ENCODE data around the gene APBA2. TPM values are rescaled to one million over a fixed set of nuclear protein-coding genes. Genes with fewer than 3 reads are reported as not detected.
A peak's percentile ranks its signal among the peaks of the same experiment; 100 is the strongest.
"Not testable (repeated sequence)": the region's sequence is repeated elsewhere in the genome, so short reads cannot be mapped to it uniquely, and the experiment has no call there.

The APBA2 gene
- total RNA-seq, 2 experiments from 2014 or later = 12.8 to 17.5 TPM

GRCh38 chr15:29018120-29018805 is 132.5 kb downstream of the APBA2 start:
- POLR2A ChIA-PET = no interaction called here

GRCh38 chr15:29018995-29019976 is 133.5 kb downstream of the APBA2 start:
- Mint-ChIP-seq H3K4me1 (peaks cover 26% of the 10 kb centered on the region), H3K27me3 (no peaks in the 10 kb centered on the region), H3K27ac (no peak overlapping the region), H3K36me3 (ENCODE audit: low read depth) (no peaks in the 10 kb centered on the region), H3K9me3 (ENCODE audit: low read depth) (no peaks in the 10 kb centered on the region), H3K4me3 (no peak overlapping the region)
- ChIA-PET POLR2A (no interaction called here), CTCF (no interaction called here)
- intact Hi-C loops (cut with DNase I, micrococcal nuclease) = no loop called here
- ATAC-seq = no peak
- DNase-seq = no peak

More at GRCh38 chr15:29018120-29018805, 132.5 kb downstream of the APBA2 start:
- intact Hi-C loops (cut with DNase I, micrococcal nuclease) = no loop called here
- CTCF ChIA-PET = no interaction called here
- DNase-seq (no peak), ATAC-seq (no peak)
- peaks cover 6% of the 10 kb centered on the region for H3K36me3 Mint-ChIP-seq (ENCODE audit: low read depth)
- H3K27me3 Mint-ChIP-seq = no peaks in the 10 kb centered on the region
- no peak overlapping the region for H3K27ac Mint-ChIP-seq
- H3K4me3 Mint-ChIP-seq = no peak overlapping the region
- H3K4me1 Mint-ChIP-seq = peaks cover 35% of the 10 kb centered on the region
- no peaks in the 10 kb centered on the region for H3K9me3 Mint-ChIP-seq (ENCODE audit: low read depth)

- ATAC-seq = no peak
- DNase-seq = no peak
- peaks cover 12% of the 10 kb centered on the region for H3K4me1 Mint-ChIP-seq
- H3K36me3 Mint-ChIP-seq (ENCODE audit: low read depth) = no peaks in the 10 kb centered on the region
- H3K27me3 Mint-ChIP-seq = no peaks in the 10 kb centered on the region
- POLR2A ChIA-PET = no interaction called here
- CTCF ChIA-PET = no interaction called here
- no peaks in the 10 kb centered on the region for H3K9me3 Mint-ChIP-seq (ENCODE audit: low read depth)
- no peak overlapping the region for H3K27ac Mint-ChIP-seq
- intact Hi-C loops (cut with DNase I, micrococcal nuclease) = no loop called here
- H3K4me3 Mint-ChIP-seq = no peak overlapping the region
These were observed 136.1 kb downstream of the APBA2 start for GRCh38 chr15:29021857-29022256.

GRCh38 chr15:29024662-29025061 is 138.9 kb downstream of the APBA2 start:
- ATAC-seq = no peak
- Mint-ChIP-seq H3K4me3 (no peak overlapping the region), H3K9me3 (ENCODE audit: low read depth) (no peaks in the 10 kb centered on the region), H3K36me3 (ENCODE audit: low read depth) (peaks cover 6% of the 10 kb centered on the region), H3K27me3 (no peaks in the 10 kb centered on the region), H3K27ac (no peak overlapping the region), H3K4me1 (peaks cover 9% of the 10 kb centered on the region)
- POLR2A ChIA-PET = no interaction called here
- DNase-seq = no peak
- intact Hi-C loops (cut with DNase I, micrococcal nuclease) = no loop called here
- CTCF ChIA-PET = interaction anchor here (1.1 kb wide), 1 partner anchor 11 kb away, joined by 3 read pairs; no protein-coding TSS in a partner anchor

- H3K9me3 Mint-ChIP-seq (ENCODE audit: low read depth); ATAC-seq; POLR2A ChIA-PET; intact Hi-C loops (cut with DNase I, micrococcal nuclease); DNase-seq; CTCF ChIA-PET; H3K27me3 Mint-ChIP-seq; H3K36me3 Mint-ChIP-seq (ENCODE audit: low read depth); H3K4me1 Mint-ChIP-seq; H3K27ac Mint-ChIP-seq; H3K4me3 Mint-ChIP-seq: not testable (repeated sequence)
These were observed 139.6 kb downstream of the APBA2 start for GRCh38 chr15:29025411-29025810.

GRCh38 chr15:29028158-29028557 is 142.4 kb downstream of the APBA2 start:
- ChIA-PET POLR2A (interaction anchor here (0.7 kb wide), 1 partner anchor 114 kb away, joined by 4 read pairs; no protein-coding TSS in a partner anchor), CTCF (interaction anchor here (0.6 kb wide), 1 partner anchor 59 kb away, joined by 3 read pairs; no protein-coding TSS in a partner anchor)
- H3K36me3 Mint-ChIP-seq (ENCODE audit: low read depth) = peaks cover 10% of the 10 kb centered on the region
- not testable (repeated sequence) for ATAC-seq; H3K9me3 Mint-ChIP-seq (ENCODE audit: low read depth); DNase-seq; H3K4me3 Mint-ChIP-seq; H3K27ac Mint-ChIP-seq; H3K27me3 Mint-ChIP-seq
- intact Hi-C loops (cut with DNase I, micrococcal nuclease) = loop anchor here in 1 of 2 experiments (2.0 kb wide), 1 partner anchor 17 kb away; no protein-coding TSS in a partner anchor
- H3K4me1 Mint-ChIP-seq = peaks cover 18% of the 10 kb centered on the region

GRCh38 chr15:29029651-29030195 is 143.9 kb downstream of the APBA2 start:
- intact Hi-C loops (cut with DNase I, micrococcal nuclease) = loop anchor here in 1 of 2 experiments (2.0 kb wide), 1 partner anchor 15 kb away; no protein-coding TSS in a partner anchor

GRCh38 chr15:29031502-29032228 is 145.9 kb downstream of the APBA2 start:
- Mint-ChIP-seq H3K9me3 (ENCODE audit: low read depth) (peaks cover 5% of the 10 kb centered on the region), H3K36me3 (ENCODE audit: low read depth) (peaks cover 10% of the 10 kb centered on the region), H3K4me3 (no peak overlapping the region), H3K27me3 (no peaks in the 10 kb centered on the region), H3K27ac (peak overlapping the region; percentile 52), H3K4me1 (peaks cover 19% of the 10 kb centered on the region)
- intact Hi-C loops (cut with DNase I, micrococcal nuclease) = no loop called here
- DNase-seq (peak; percentile 22), ATAC-seq (peak; percentile 80)
- ChIA-PET CTCF (interaction anchor here (1.8 kb wide), 1 partner anchor 58 kb away, joined by 4 read pairs; no protein-coding TSS in a partner anchor), POLR2A (no interaction called here)

More at GRCh38 chr15:29029651-29030195, 143.9 kb downstream of the APBA2 start:
- ATAC-seq = no peak
- peaks cover 20% of the 10 kb centered on the region for H3K4me1 Mint-ChIP-seq
- peaks cover 10% of the 10 kb centered on the region for H3K36me3 Mint-ChIP-seq (ENCODE audit: low read depth)
- POLR2A ChIA-PET = no interaction called here
- CTCF ChIA-PET = interaction anchor here (0.6 to 1.8 kb wide), 2 partner anchors 9 to 60 kb away, joined by 4 read pairs; no protein-coding TSS in a partner anchor
- H3K4me3 Mint-ChIP-seq = no peak overlapping the region
- no peaks in the 10 kb centered on the region for H3K27me3 Mint-ChIP-seq
- H3K27ac Mint-ChIP-seq = no peak overlapping the region
- peaks cover 5% of the 10 kb centered on the region for H3K9me3 Mint-ChIP-seq (ENCODE audit: low read depth)
- no peak for DNase-seq

GRCh38 chr15:29032229-29032625 is 146.5 kb downstream of the APBA2 start:
- H3K4me1 Mint-ChIP-seq = peaks cover 21% of the 10 kb centered on the region
- no peak for ATAC-seq
- CTCF ChIA-PET = no interaction called here
- POLR2A ChIA-PET = no interaction called here
- peaks cover 5% of the 10 kb centered on the region for H3K9me3 Mint-ChIP-seq (ENCODE audit: low read depth)
- no peaks in the 10 kb centered on the region for H3K27me3 Mint-ChIP-seq
- intact Hi-C loops (cut with DNase I, micrococcal nuclease) = no loop called here
- H3K4me3 Mint-ChIP-seq = no peak overlapping the region
- H3K36me3 Mint-ChIP-seq (ENCODE audit: low read depth) = peaks cover 10% of the 10 kb centered on the region
- peak overlapping the region; percentile 52 for H3K27ac Mint-ChIP-seq
- no peak for DNase-seq

- H3K4me3 Mint-ChIP-seq = no peak overlapping the region
- peaks cover 10% of the 10 kb centered on the region for H3K36me3 Mint-ChIP-seq (ENCODE audit: low read depth)
- ATAC-seq = no peak
- H3K9me3 Mint-ChIP-seq (ENCODE audit: low read depth) = peaks cover 5% of the 10 kb centered on the region
- no peak for DNase-seq
- H3K27ac Mint-ChIP-seq = no peak overlapping the region
- POLR2A ChIA-PET = no interaction called here
- peaks cover 26% of the 10 kb centered on the region for H3K4me1 Mint-ChIP-seq
- no peaks in the 10 kb centered on the region for H3K27me3 Mint-ChIP-seq
- intact Hi-C loops (cut with DNase I, micrococcal nuclease) = no loop called here
- CTCF ChIA-PET = no interaction called here
These were observed 147.0 kb downstream of the APBA2 start for GRCh38 chr15:29032751-29033150.

GRCh38 chr15:29034151-29034550 is 148.4 kb downstream of the APBA2 start:
- Mint-ChIP-seq H3K4me1 (peaks cover 40% of the 10 kb centered on the region), H3K4me3 (no peak overlapping the region), H3K27me3 (no peaks in the 10 kb centered on the region), H3K27ac (no peak overlapping the region), H3K9me3 (ENCODE audit: low read depth) (peaks cover 5% of the 10 kb centered on the region), H3K36me3 (ENCODE audit: low read depth) (peaks cover 4% of the 10 kb centered on the region)
- CTCF ChIA-PET = interaction anchor here (0.8 to 1.2 kb wide), 3 partner anchors 10 to 68 kb away, joined by 3 read pairs; no protein-coding TSS in a partner anchor
- POLR2A ChIA-PET = no interaction called here
- DNase-seq = no peak
- intact Hi-C loops (cut with DNase I, micrococcal nuclease) = no loop called here
- ATAC-seq = no peak
